DOHH2 (cell line): ENCODE results near the gene PLPP3.

Source experiments
- EZH2phosphoT487 ChIP-seq: fragments of 200-600 bp; sonication (generic); IDR thresholded peaks from 2 replicates; pipeline ENCODE4 v1.6.1; 2017; ENCODE audit warnings: borderline replicate concordance, mild to moderate bottlenecking, antibody characterized with exemption, low read length, moderate library complexity, mixed read lengths
- TF ChIP-seq, protein P1 (sequence below): fragments of 200-600 bp; sonication (generic); IDR thresholded peaks from one replicate; pipeline ENCODE4 v1.5.1; 2014; ENCODE audit warnings: antibody characterized with exemption, mild to moderate bottlenecking, low read depth, low read length; ENCODE audit not compliant: poor library complexity, severe bottlenecking

DNA sequence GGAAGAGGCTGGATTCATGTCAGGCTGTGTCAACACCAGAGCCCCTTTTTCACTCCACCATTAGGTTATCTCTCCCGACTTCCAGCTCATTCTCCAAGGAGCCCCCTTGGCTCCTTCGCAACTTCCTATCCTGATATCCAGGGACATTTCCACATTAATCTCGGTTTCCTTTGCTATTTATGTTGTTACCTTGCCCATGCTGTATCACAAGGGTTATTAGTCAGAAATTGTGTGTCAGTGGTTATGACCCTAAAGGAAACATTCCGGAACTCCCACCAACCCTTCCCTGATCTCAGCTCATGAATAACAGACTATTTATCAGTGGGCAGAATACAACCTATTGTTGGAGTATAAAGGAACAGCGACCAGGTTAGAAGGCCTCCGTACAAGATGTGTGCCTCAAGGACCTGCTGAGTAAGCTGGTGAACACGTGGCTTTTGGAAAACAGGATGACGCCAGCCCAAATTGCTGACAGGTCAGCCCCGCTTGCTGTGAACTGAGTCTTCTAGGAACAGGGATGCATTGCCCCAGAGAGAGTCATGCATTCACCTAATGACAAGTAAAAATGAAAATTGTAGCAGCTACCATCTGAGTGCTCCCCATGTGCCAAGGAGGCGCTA lies 121.5 kb downstream of the PLPP3 start:
- TF ChIP-seq, protein P1, sequence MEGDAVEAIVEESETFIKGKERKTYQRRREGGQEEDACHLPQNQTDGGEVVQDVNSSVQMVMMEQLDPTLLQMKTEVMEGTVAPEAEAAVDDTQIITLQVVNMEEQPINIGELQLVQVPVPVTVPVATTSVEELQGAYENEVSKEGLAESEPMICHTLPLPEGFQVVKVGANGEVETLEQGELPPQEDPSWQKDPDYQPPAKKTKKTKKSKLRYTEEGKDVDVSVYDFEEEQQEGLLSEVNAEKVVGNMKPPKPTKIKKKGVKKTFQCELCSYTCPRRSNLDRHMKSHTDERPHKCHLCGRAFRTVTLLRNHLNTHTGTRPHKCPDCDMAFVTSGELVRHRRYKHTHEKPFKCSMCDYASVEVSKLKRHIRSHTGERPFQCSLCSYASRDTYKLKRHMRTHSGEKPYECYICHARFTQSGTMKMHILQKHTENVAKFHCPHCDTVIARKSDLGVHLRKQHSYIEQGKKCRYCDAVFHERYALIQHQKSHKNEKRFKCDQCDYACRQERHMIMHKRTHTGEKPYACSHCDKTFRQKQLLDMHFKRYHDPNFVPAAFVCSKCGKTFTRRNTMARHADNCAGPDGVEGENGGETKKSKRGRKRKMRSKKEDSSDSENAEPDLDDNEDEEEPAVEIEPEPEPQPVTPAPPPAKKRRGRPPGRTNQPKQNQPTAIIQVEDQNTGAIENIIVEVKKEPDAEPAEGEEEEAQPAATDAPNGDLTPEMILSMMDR: no peak
- TF ChIP-seq EZH2phosphoT487: no peak
